Measurements from ENCODE around the gene ANKRD9. TPM values are rescaled to one million over a fixed set of nuclear protein-coding genes. Genes with fewer than 3 reads are reported as not detected.
A peak's percentile ranks its signal among the peaks of the same experiment; 100 is the strongest.

The ANKRD9 gene
- total and polyA plus RNA-seq, 2 of the 13 experiments (the other 11 are each of a cell fraction or from before 2014, with no cell fraction given) = 10.0 to 15.0 TPM

GRCh38 chr14:102539544-102540314 is 30.2 kb upstream of the ANKRD9 start (continued):
- TF ChIP-seq, protein P1, sequence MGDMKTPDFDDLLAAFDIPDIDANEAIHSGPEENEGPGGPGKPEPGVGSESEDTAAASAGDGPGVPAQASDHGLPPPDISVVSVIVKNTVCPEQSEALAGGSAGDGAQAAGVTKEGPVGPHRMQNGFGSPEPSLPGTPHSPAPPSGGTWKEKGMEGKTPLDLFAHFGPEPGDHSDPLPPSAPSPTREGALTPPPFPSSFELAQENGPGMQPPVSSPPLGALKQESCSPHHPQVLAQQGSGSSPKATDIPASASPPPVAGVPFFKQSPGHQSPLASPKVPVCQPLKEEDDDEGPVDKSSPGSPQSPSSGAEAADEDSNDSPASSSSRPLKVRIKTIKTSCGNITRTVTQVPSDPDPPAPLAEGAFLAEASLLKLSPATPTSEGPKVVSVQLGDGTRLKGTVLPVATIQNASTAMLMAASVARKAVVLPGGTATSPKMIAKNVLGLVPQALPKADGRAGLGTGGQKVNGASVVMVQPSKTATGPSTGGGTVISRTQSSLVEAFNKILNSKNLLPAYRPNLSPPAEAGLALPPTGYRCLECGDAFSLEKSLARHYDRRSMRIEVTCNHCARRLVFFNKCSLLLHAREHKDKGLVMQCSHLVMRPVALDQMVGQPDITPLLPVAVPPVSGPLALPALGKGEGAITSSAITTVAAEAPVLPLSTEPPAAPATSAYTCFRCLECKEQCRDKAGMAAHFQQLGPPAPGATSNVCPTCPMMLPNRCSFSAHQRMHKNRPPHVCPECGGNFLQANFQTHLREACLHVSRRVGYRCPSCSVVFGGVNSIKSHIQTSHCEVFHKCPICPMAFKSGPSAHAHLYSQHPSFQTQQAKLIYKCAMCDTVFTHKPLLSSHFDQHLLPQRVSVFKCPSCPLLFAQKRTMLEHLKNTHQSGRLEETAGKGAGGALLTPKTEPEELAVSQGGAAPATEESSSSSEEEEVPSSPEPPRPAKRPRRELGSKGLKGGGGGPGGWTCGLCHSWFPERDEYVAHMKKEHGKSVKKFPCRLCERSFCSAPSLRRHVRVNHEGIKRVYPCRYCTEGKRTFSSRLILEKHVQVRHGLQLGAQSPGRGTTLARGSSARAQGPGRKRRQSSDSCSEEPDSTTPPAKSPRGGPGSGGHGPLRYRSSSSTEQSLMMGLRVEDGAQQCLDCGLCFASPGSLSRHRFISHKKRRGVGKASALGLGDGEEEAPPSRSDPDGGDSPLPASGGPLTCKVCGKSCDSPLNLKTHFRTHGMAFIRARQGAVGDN (CRISPR knock-in tag; IDR thresholded peaks at IDR 0.05) = no peak
- TF ChIP-seq CBX1 (IDR thresholded peaks at IDR 0.05; ENCODE audit: low read depth) (peak; percentile 35), PTBP1 (IDR thresholded peaks at IDR 0.05; ENCODE audit: low read depth, low read length, poor library complexity, severe bottlenecking) (no peak), POLR2A (IDR thresholded peaks at IDR 0.05; ENCODE audit: insufficient read depth in 1 of 2, low read depth in 2 of 2, low read length in 2 of 2) (peak; percentile 73 to 81), SNAPC2 (CRISPR knock-in tag; IDR thresholded peaks at IDR 0.05) (no peak), MED1 (CRISPR knock-in tag; IDR thresholded peaks at IDR 0.05) (peak; percentile 21; the same call in 1 of the 2 replicates), ZNF333 (CRISPR knock-in tag; IDR thresholded peaks at IDR 0.05; ENCODE audit: borderline replicate concordance) (no peak), ZSCAN20 (CRISPR knock-in tag; IDR thresholded peaks at IDR 0.05; ENCODE audit: borderline replicate concordance) (no peak), KLF9 (CRISPR knock-in tag; IDR thresholded peaks at IDR 0.05; ENCODE audit: low read depth) (no peak), SMAD3 (CRISPR knock-in tag; IDR thresholded peaks at IDR 0.05) (no peak), ZNF569 (CRISPR knock-in tag; IDR thresholded peaks at IDR 0.05; ENCODE audit: borderline replicate concordance) (no peak), SKI (IDR thresholded peaks at IDR 0.05; ENCODE audit: partially characterized antibody) (no peak), ZBTB33 (CRISPR knock-in tag; IDR thresholded peaks at IDR 0.05) (no peak), TRIM24 (CRISPR knock-in tag; IDR thresholded peaks at IDR 0.05) (no peak), ZNF180 (CRISPR knock-in tag; IDR thresholded peaks at IDR 0.05; ENCODE audit: borderline replicate concordance, low read depth) (no peak), MBNL3 (CRISPR knock-in tag; conservative IDR thresholded peaks at IDR 0.05) (no peak), ZNF773 (CRISPR knock-in tag; IDR thresholded peaks at IDR 0.05; ENCODE audit: borderline replicate concordance) (no peak), ZNF44 (CRISPR knock-in tag; IDR thresholded peaks at IDR 0.05) (0 out of 2 replicates have a peak, but pooled peaks have one; percentile 68), KMT2A (CRISPR knock-in tag; IDR thresholded peaks at IDR 0.05) (no peak), RBM39 (IDR thresholded peaks at IDR 0.05; ENCODE audit: low read depth, low read length, poor library complexity, severe bottlenecking) (no peak)
- TF ChIP-seq, protein P2, sequence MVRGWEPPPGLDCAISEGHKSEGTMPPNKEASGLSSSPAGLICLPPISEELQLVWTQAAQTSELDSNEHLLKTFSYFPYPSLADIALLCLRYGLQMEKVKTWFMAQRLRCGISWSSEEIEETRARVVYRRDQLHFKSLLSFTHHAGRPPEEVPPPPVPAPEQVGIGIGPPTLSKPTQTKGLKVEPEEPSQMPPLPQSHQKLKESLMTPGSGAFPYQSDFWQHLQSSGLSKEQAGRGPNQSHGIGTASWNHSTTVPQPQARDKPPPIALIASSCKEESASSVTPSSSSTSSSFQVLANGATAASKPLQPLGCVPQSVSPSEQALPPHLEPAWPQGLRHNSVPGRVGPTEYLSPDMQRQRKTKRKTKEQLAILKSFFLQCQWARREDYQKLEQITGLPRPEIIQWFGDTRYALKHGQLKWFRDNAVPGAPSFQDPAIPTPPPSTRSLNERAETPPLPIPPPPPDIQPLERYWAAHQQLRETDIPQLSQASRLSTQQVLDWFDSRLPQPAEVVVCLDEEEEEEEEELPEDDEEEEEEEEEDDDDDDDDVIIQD (CRISPR knock-in tag; IDR thresholded peaks at IDR 0.05; ENCODE audit: low read depth) = no peak
- TF ChIP-seq, protein P3, sequence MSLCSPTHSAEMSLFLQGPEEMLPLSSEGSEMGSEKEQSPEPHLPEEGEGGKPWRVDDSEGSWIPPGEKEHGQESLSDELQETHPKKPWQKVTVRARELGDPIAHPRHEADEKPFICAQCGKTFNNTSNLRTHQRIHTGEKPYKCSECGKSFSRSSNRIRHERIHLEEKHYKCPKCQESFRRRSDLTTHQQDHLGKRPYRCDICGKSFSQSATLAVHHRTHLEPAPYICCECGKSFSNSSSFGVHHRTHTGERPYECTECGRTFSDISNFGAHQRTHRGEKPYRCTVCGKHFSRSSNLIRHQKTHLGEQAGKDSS (CRISPR knock-in tag; IDR thresholded peaks at IDR 0.05; ENCODE audit: borderline replicate concordance, low read depth) = peak; percentile 72; the same call in 1 of the 2 replicates
